GM21717 (cell line): Measurements from ENCODE around the gene HSPB6.
A peak's percentile ranks its signal among the peaks of the same experiment; 100 is the strongest.
"Not testable (repeated sequence)": the region's sequence is repeated elsewhere in the genome, so short reads cannot be mapped to it uniquely, and the experiment has no call there.

Experiments
- ATAC-seq: cut with Tn5 transposase; IDR thresholded peaks from one replicate; pipeline ENCODE4 v1.9.1; 2021; ENCODE audit warnings: mild to moderate bottlenecking, moderate library complexity; ENCODE audit not compliant: unreplicated experiment

The HSPB6 gene

DNA sequence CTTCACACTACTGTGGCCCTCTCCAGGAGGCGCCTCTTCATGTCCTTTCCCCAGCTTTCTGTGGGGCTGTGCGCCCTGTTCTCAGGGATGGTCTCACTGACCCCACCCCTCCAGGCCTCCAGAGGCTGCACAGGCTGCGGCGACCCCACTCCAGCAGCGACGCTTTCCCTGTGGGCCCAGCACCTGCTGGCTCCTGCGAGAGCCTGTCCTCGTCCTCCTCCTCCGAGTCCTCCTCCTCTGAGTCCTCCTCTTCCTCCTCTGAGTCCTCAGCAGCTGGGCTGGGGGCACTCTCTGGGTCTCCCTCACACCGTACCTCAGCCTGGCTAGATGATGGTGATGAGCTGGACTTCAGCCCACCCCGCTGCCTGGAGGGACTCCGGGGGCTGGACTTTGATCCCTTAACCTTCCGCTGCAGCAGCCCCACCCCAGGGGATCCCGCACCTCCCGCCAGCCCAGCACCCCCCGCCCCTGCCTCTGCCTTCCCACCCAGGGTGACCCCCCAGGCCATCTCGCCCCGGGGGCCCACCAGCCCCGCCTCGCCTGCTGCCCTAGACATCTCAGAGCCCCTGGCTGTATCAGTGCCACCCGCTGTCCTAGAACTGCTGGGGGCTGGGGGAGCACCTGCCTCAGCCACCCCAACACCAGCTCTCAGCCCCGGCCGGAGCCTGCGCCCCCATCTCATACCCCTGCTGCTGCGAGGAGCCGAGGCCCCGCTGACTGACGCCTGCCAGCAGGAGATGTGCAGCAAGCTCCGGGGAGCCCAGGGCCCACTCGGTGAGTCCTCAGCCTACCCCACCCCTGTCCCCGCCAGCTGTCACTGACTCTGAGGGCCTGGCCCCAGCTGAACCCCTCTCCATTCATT, 29.7 kb upstream of the HSPB6 start:
- no peak for ATAC-seq

DNA sequence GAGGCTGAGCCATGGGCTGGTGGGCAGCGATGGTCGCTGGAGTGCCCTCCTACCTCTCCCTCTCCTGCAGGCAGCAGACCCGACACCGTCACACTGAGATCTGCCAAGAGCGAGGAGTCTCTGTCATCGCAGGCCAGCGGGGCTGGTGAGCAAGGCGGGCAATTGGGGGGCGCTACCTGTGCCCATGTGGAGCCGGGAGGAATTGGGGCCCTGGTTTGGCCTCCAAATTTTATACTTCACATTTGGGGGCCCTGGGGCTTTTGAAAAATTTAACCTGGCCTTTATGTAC, 28.5 kb upstream of the HSPB6 start:
- no peak for ATAC-seq

DNA sequence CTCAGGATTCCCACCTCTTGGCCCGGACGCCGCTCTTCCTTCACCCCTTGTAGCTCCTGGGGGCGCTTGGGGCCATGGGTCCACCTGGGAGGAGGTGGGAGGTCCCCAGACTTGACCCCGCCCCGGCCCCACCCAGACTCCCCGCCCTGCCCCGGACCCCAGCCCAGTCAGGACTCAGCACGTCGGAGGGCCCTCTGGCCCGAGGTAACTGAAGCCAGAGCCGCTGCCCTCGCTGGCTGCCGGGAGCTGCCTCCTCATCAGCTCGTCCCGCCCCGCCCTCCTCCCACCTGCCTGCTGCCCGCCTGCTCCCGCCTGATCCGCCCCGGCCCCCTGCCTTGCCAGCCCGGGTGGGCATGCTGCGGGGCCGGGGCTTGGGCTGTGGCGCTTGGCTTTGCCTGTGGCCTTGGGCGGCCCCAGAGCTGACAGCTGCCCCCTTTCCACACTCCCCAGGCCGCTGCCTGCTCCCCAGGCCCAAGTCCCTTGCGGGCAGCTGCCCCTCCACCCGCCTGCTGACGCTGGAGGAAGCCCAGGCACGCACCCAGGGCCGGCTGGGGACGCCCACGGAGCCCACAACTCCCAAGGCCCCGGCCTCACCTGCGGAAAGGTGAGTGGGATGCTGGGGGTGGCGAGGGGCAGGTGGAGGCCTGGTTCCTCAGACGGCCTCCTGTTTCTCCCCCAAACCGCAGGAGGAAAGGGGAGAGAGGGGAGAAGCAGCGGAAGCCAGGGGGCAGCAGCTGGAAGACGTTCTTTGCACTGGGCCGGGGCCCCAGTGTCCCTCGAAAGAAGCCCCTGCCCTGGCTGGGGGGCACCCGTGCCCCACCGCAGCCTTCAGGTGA, 27.9 kb upstream of the HSPB6 start:
- no peak for ATAC-seq

- no peak for ATAC-seq
These were observed 26.9 kb upstream of the HSPB6 start for GRCh38 chr19:35783469-35784434.

DNA sequence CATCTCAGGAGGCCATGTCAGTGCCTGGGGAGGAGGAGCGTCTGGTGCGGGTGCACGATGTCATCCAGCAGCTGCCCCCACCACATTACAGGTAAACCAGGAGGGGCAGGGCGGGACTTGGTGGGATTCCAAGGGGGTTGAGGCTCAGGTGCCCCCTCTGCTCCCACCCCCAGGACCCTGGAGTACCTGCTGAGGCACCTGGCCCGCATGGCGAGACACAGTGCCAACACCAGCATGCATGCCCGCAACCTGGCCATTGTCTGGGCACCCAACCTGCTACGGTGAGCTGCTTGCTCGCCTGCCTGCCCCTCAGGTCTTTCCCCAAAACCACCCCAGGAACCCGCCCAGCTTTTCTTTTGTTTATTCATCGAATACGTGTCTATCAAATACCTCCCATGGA, 25.8 kb upstream of the HSPB6 start:
- no peak for ATAC-seq

DNA sequence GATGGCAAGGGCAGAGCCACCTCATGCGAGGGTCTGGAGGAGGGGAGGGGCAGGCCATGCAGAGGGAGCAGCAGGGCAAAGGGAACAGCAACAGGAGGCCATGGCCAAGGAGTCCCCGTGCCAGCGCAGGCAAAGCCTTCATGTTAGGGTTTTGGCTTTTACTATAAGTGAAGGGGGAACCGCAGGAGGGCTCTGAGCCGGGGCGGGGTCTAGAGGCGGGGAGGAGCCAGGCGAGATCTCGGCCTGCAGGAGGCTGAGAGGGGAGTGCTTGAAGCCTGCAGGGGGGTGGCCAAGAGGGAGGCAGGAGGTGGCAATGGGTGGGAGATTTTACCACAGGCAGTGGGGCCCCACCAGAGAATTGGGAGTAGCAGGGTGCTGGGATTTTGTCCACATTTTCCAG, 24.8 kb upstream of the HSPB6 start:
- ATAC-seq = no peak

- no peak for ATAC-seq
These were observed 23.9 kb upstream of the HSPB6 start for GRCh38 chr19:35780717-35781116.

- ATAC-seq = no peak
These were observed 23.2 kb upstream of the HSPB6 start for GRCh38 chr19:35780058-35780457.

DNA sequence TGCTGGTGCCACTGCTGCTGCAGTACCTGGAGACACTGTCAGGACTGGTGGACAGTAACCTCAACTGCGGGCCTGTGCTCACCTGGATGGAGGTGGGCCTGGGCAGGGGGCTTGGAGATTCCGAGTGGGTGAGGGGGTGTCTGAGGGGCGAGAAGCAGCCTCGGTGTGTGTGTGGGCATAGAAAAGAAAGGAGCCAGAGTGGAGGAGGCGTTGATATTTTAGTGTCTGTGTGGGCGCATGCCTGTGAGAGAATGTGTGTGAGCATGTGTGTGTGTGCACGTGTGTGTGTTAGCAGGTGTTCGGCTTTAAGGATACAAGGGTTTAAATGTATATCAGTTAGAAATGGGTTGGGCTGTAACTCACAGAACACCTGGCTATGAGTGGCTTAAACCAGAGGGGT, 22.2 kb upstream of the HSPB6 start:
- ATAC-seq = no peak

GRCh38 chr19:35777961-35778360, 21.1 kb upstream of the HSPB6 start:
- ATAC-seq = no peak

DNA sequence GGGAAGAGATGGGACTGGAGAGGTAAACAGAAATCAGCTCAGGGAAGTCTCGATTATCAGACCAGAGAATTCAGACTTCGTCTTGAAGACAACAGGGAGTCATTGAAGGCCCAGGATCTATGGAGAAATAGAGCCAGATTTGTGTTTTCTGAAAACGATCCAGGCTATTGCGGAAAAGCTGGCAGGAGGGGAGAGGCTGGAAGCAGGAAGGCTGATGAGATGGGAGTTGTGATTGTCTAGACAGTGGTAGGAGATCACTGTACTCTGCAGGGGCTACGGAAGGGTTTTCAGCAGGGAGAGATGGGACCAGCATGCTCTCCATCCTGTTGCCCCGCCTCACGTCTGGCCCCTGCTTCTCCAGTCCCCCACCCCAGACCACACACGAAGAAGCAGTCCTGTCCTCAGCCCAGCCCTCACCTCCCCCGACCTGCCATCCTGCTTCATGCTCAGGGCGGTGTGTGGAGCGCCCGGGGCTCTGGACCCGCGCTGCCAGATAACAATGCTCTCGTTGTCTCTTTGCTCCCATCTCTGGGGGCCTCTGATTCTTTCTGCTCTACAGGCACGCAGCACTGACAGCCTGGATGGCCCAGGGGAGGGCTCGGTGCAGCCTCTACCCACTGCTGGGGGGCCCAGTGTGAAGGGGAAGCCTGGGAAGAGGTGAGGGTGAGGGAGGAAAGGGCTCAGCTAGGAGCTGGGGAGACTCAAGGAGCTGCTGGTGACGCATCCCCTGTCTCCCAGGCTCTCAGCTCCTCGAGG, 20.4 kb upstream of the HSPB6 start:
- no peak for ATAC-seq

DNA sequence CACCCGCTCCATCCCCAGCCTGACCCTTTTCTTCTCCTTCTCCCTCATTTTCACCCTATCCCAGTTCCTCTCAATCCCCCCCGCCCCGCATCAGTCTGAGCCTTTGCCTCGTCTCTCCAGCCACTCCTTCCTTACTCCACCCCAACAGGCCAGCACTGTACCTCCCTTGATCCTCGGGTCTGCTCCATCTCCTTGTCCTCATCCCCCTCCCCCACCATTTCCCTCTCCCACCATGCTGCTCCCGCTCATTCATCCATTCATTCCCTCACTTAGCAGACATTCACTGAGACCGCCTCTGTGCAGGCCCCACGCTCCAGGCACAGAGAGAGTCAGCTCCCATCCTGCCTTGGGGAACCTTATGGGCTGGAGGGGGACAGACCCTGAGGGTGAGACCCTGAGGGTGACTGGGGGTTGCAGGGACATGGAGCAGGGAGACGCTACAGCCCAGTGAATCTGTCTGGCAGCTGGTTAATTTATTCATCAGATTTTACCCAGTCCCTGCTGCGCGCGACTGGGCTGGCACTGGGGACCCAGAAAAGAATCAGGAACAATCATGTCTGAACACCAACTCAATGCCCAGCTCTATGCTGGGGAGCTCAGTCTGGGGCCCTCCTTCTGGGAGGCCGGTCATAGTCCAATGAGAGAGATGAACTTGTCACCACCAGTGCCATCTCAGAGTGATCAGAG, 19.4 kb upstream of the HSPB6 start:
- no peak for ATAC-seq

- peak; percentile 75 for ATAC-seq
These were observed 18.7 kb upstream of the HSPB6 start, which contains the start of gene ARHGAP33 for GRCh38 chr19:35775298-35776101. TSS of gene ARHGAP33 (plus strand) at chr19:35775564. CDS start at chr19:35775659, 95 bp downstream.

- ATAC-seq = no peak
These were observed 18.1 kb upstream of the HSPB6 start for GRCh38 chr19:35775046-35775297.

GRCh38 chr19:35774274-35775045, 17.6 kb upstream of the HSPB6 start:
- ATAC-seq = no peak

DNA sequence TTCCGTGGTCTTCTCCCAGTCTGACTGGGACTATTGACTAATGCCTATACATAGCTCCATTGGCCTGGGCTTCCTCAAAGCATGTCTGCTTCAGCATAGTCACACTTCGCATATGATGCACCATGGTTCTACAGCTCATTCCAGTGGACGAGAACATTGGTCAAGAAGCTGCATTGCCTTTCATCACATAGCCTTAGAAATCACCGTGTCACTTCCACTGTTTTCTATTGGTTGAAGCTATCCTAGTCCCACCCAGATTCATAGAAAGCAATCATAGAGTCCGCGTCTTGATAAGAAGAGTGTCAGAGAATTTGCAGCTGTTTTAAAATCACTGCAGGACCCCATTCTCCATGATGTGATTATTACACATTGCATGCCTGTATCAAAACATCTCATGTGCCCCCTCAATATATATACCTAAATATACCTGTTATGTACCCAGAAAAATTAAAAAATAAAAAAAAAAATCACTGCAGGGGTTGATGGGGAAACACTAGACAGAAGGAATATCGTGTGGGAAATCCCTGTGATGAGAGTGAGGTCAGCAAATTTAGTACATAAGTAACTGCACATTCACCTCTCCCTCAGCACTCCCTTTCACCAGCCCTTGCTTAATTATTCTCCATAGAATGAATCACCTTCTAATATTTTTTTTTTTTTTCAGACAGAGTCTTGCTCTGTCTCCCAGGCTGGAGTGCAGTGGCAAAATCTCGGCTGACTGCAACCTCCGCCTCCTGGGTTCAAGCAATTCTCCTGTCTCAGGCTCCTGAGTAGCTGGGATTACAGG, 16.4 kb upstream of the HSPB6 start:
- ATAC-seq = no peak

- ATAC-seq = not testable (repeated sequence)
These were observed 15.5 kb upstream of the HSPB6 start for GRCh38 chr19:35772362-35772761.

GRCh38 chr19:35768082-35768421, 11.2 kb upstream of the HSPB6 start:
- no peak for ATAC-seq
